HFFc6 (cell line): ENCODE results near the gene SBF2. TPM values are rescaled to one million over a fixed set of nuclear protein-coding genes. Genes with fewer than 3 reads are reported as not detected.

Source experiments
- DNase-seq: peaks from one replicate; pipeline ENCODE4 v3.0.0-alpha.2; 2018
- H3K27ac Mint-ChIP-seq: 2 replicates; pipeline ENCODE4 v1.8.0; 2020; ENCODE audit warnings: mild to moderate bottlenecking, mixed read lengths
- H3K27me3 Mint-ChIP-seq: 2 replicates; pipeline ENCODE4 v1.8.0; 2021; ENCODE audit warnings: mild to moderate bottlenecking, moderate library complexity, mixed read lengths; ENCODE audit not compliant: insufficient read depth
- H3K36me3 Mint-ChIP-seq: 2 replicates; pipeline ENCODE4 v1.8.0; 2021; ENCODE audit warnings: low read depth, mixed read lengths
- H3K4me1 Mint-ChIP-seq: 2 replicates; pipeline ENCODE4 v1.8.0; 2020; ENCODE audit warnings: low read depth, mixed read lengths
- H3K4me3 Mint-ChIP-seq: 2 replicates; pipeline ENCODE4 v1.8.0; 2020; ENCODE audit warnings: mild to moderate bottlenecking, moderate library complexity, mixed read lengths
- H3K9me3 Mint-ChIP-seq: 2 replicates; pipeline ENCODE4 v1.8.0; 2020; ENCODE audit warnings: mild to moderate bottlenecking, mixed read lengths
- CTCF ChIP-seq: fragments of 200-600 bp; sonication (generic); IDR thresholded peaks from 2 replicates; pipeline ENCODE4 v1.5.0; 2021; ENCODE audit warnings: antibody characterized with exemption, mild to moderate bottlenecking
- total RNA-seq, 6 experiments: library from RNA; stranded (reverse); fragmentation: NEBNext Ultra II Directional; extraction: Animal tissue kit (Norgen Biotek cat#: 25700); gene quantifications; 2 replicates in 1 of 6; 3 replicates in 5 of 6; pipeline ENCODE4 v1.2.3, GENCODE V29; 2021

The SBF2 gene
- total RNA-seq, 6 experiments from 2014 or later: 25.2 to 36.0 (median 30.7) TPM

GRCh38 chr11:10021563-10021962 is 272.5 kb downstream of the SBF2 start:
- no peak for DNase-seq
- Mint-ChIP-seq H3K4me3 (no peak overlapping the region), H3K36me3 (peaks cover 45% of the 10 kb centered on the region), H3K27ac (no peak overlapping the region; the same call in 1 of the 2 replicates), H3K4me1 (peaks cover 47% of the 10 kb centered on the region), H3K9me3 (no peaks in the 10 kb centered on the region), H3K27me3 (no peaks in the 10 kb centered on the region)
- TF ChIP-seq CTCF: no peak

GRCh38 chr11:10019906-10020682 is 273.9 kb downstream of the SBF2 start:
- peaks cover 44% of the 10 kb centered on the region for H3K36me3 Mint-ChIP-seq
- no peaks in the 10 kb centered on the region for H3K9me3 Mint-ChIP-seq
- no peak for TF ChIP-seq CTCF
- H3K4me3 Mint-ChIP-seq: no peak overlapping the region
- H3K27ac Mint-ChIP-seq: no peak overlapping the region
- peaks cover 35% of the 10 kb centered on the region for H3K4me1 Mint-ChIP-seq
- DNase-seq: no peak
- no peaks in the 10 kb centered on the region for H3K27me3 Mint-ChIP-seq

GRCh38 chr11:10017911-10018310 is 276.1 kb downstream of the SBF2 start:
- DNase-seq: no peak
- peaks cover 43% of the 10 kb centered on the region for H3K36me3 Mint-ChIP-seq
- H3K4me1 Mint-ChIP-seq: peaks cover 25% of the 10 kb centered on the region
- peaks cover 16% of the 10 kb centered on the region for H3K9me3 Mint-ChIP-seq
- no peak overlapping the region for H3K4me3 Mint-ChIP-seq
- no peak for TF ChIP-seq CTCF
- no peaks in the 10 kb centered on the region for H3K27me3 Mint-ChIP-seq
- no peak overlapping the region for H3K27ac Mint-ChIP-seq

- no peak overlapping the region for H3K4me3 Mint-ChIP-seq
- TF ChIP-seq CTCF: no peak
These were observed 277.0 kb downstream of the SBF2 start for GRCh38 chr11:10017050-10017449.

GRCh38 chr11:10012068-10012467 is 282.0 kb downstream of the SBF2 start:
- Mint-ChIP-seq H3K27me3 (peaks cover 3% of the 10 kb centered on the region; the same call in 1 of the 2 replicates), H3K27ac (no peak overlapping the region), H3K9me3 (peaks cover 69% of the 10 kb centered on the region)

More at GRCh38 chr11:10017050-10017449, 277.0 kb downstream of the SBF2 start:
- H3K27me3 Mint-ChIP-seq: no peaks in the 10 kb centered on the region
- H3K36me3 Mint-ChIP-seq: peaks cover 52% of the 10 kb centered on the region
- no peak overlapping the region for H3K27ac Mint-ChIP-seq
- no peak for DNase-seq
- peaks cover 17% of the 10 kb centered on the region; the same call in 1 of the 2 replicates for H3K4me1 Mint-ChIP-seq
- peaks cover 25% of the 10 kb centered on the region for H3K9me3 Mint-ChIP-seq

More at GRCh38 chr11:10012068-10012467, 282.0 kb downstream of the SBF2 start:
- no peak for DNase-seq
- no peak overlapping the region for H3K4me3 Mint-ChIP-seq
- no peaks in the 10 kb centered on the region for H3K4me1 Mint-ChIP-seq
- H3K36me3 Mint-ChIP-seq: peaks cover 75% of the 10 kb centered on the region
- TF ChIP-seq CTCF: no peak
